Panc1 (cell line): ENCODE results near the gene ABHD16B.

Source experiments
- POLR2AphosphoS5 ChIP-seq: IDR thresholded peaks from 2 replicates; pipeline ENCODE4 v1.6.1; 2012; ENCODE audit warnings: mild to moderate bottlenecking, low read depth, low read length, moderate library complexity
- TF ChIP-seq, protein P1 (sequence below): fragments of 450-650 bp; IDR thresholded peaks from 2 replicates; pipeline ENCODE4 v1.5.1; 2017; ENCODE audit warnings: mild to moderate bottlenecking
- TF ChIP-seq, protein P2 (sequence below), 2 experiments: IDR thresholded peaks; 2 replicates each; pipeline ENCODE4 v1.6.1; 2011 to 2012; ENCODE audit warnings: low read depth in 2 of 2, control low read depth in 1 of 2, low read length in 1 of 2, mild to moderate bottlenecking in 1 of 2, moderate library complexity in 1 of 2; ENCODE audit not compliant: insufficient read depth in 1 of 2

DNA sequence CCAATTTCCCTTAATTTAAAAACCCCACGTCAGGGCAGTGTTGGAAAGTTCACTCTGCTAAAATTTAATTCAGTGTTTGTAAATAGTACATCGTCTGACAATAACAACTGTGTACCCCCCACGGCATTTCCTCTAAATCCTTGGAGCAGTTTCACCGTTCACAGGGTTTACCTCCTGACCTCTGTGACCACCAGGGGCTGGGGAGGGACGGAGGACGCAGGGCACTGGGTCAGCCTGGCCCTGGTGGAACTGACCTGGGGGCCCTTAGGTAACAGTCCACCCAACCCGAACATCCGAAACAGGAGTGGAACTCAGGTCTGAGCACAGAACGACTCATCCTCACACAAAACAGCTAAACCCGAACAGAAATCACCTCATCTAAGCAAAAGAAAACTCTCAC lies 32.3 kb upstream of the ABHD16B start:
- TF ChIP-seq, protein P1, sequence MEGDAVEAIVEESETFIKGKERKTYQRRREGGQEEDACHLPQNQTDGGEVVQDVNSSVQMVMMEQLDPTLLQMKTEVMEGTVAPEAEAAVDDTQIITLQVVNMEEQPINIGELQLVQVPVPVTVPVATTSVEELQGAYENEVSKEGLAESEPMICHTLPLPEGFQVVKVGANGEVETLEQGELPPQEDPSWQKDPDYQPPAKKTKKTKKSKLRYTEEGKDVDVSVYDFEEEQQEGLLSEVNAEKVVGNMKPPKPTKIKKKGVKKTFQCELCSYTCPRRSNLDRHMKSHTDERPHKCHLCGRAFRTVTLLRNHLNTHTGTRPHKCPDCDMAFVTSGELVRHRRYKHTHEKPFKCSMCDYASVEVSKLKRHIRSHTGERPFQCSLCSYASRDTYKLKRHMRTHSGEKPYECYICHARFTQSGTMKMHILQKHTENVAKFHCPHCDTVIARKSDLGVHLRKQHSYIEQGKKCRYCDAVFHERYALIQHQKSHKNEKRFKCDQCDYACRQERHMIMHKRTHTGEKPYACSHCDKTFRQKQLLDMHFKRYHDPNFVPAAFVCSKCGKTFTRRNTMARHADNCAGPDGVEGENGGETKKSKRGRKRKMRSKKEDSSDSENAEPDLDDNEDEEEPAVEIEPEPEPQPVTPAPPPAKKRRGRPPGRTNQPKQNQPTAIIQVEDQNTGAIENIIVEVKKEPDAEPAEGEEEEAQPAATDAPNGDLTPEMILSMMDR, result no peak
- TF ChIP-seq POLR2AphosphoS5, result no peak
- TF ChIP-seq, protein P2, sequence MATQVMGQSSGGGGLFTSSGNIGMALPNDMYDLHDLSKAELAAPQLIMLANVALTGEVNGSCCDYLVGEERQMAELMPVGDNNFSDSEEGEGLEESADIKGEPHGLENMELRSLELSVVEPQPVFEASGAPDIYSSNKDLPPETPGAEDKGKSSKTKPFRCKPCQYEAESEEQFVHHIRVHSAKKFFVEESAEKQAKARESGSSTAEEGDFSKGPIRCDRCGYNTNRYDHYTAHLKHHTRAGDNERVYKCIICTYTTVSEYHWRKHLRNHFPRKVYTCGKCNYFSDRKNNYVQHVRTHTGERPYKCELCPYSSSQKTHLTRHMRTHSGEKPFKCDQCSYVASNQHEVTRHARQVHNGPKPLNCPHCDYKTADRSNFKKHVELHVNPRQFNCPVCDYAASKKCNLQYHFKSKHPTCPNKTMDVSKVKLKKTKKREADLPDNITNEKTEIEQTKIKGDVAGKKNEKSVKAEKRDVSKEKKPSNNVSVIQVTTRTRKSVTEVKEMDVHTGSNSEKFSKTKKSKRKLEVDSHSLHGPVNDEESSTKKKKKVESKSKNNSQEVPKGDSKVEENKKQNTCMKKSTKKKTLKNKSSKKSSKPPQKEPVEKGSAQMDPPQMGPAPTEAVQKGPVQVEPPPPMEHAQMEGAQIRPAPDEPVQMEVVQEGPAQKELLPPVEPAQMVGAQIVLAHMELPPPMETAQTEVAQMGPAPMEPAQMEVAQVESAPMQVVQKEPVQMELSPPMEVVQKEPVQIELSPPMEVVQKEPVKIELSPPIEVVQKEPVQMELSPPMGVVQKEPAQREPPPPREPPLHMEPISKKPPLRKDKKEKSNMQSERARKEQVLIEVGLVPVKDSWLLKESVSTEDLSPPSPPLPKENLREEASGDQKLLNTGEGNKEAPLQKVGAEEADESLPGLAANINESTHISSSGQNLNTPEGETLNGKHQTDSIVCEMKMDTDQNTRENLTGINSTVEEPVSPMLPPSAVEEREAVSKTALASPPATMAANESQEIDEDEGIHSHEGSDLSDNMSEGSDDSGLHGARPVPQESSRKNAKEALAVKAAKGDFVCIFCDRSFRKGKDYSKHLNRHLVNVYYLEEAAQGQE (IDR thresholded peaks at IDR 0.05; ENCODE audit: insufficient read depth in 1 of 2, low read depth in 2 of 2, low read length in 1 of 2), result no peak
